22Rv1 (cell line): ENCODE results near the gene ZNF507.

Experiments used
- H3K27ac ChIP-seq: fragments of 450-650 bp; 2 replicates; pipeline ENCODE4 v1.5.1; 2017
- ZFX ChIP-seq: fragments of 450-650 bp; IDR thresholded peaks from 2 replicates; pipeline ENCODE4 v1.6.1; 2017; ENCODE audit warnings: antibody characterized with exemption, borderline replicate concordance
- TF ChIP-seq, protein P1 (sequence below): fragments of 450-650 bp; IDR thresholded peaks from 2 replicates; pipeline ENCODE4 v1.5.1; 2017; ENCODE audit warnings: mild to moderate bottlenecking

ZNF507 gene

DNA sequence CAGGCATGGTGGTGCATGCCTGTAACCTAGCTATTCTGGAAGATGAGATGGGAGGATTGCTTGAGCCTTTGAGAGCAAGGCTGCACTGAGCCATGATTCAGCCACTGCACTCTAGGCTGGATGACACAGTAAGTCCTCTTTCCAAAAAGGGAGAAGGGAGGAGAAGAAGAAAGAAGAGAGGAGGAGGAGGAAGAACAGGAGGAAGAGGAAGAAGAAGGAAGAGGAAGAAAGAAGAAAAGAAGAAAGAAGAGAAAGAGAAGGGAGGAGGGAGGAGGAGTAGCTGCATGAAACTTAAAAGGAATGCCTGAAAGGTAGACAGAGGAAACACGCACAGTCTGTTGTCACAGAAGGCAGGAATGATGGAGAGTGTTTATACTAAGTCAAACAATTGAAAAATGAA lies 56.6 kb downstream of the ZNF507 start:
- TF ChIP-seq, protein P1, sequence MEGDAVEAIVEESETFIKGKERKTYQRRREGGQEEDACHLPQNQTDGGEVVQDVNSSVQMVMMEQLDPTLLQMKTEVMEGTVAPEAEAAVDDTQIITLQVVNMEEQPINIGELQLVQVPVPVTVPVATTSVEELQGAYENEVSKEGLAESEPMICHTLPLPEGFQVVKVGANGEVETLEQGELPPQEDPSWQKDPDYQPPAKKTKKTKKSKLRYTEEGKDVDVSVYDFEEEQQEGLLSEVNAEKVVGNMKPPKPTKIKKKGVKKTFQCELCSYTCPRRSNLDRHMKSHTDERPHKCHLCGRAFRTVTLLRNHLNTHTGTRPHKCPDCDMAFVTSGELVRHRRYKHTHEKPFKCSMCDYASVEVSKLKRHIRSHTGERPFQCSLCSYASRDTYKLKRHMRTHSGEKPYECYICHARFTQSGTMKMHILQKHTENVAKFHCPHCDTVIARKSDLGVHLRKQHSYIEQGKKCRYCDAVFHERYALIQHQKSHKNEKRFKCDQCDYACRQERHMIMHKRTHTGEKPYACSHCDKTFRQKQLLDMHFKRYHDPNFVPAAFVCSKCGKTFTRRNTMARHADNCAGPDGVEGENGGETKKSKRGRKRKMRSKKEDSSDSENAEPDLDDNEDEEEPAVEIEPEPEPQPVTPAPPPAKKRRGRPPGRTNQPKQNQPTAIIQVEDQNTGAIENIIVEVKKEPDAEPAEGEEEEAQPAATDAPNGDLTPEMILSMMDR: no peak
- no peak for TF ChIP-seq ZFX
- no peak overlapping the region for H3K27ac ChIP-seq

DNA sequence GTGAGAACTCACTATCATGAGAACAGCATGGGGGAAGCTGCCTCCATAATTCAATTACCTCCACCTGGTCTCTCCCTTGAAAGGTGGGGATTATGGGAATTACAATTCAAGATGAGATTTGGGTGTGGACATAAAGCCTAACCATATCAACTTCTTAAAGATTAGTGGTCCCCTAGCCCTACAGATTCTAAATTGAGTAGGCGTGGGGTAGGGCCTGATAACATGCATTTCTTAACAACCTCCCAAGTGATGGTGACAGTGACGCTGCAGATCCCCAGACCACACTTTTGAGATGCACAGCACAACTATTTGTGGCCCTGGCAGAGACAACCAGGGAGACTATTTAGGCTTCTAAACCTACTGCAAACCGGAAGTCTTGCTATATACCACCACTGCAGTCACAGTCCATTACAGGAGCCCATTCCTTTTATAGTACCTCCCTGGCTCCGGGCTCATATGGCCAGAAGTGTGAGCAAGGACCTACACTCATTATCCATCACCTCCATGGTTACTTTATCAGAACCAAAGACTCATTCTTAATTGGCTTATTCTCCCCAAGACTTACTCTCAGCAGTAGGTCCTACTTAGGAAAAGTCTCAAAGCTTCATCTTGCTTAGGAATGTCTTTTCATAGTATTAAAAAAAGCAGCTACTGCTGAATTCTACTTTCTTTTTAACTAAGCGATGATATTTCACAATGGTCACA lies 58.0 kb downstream of the ZNF507 start:
- no peak overlapping the region for H3K27ac ChIP-seq
- no peak for TF ChIP-seq ZFX
- TF ChIP-seq, protein P1: no peak

DNA sequence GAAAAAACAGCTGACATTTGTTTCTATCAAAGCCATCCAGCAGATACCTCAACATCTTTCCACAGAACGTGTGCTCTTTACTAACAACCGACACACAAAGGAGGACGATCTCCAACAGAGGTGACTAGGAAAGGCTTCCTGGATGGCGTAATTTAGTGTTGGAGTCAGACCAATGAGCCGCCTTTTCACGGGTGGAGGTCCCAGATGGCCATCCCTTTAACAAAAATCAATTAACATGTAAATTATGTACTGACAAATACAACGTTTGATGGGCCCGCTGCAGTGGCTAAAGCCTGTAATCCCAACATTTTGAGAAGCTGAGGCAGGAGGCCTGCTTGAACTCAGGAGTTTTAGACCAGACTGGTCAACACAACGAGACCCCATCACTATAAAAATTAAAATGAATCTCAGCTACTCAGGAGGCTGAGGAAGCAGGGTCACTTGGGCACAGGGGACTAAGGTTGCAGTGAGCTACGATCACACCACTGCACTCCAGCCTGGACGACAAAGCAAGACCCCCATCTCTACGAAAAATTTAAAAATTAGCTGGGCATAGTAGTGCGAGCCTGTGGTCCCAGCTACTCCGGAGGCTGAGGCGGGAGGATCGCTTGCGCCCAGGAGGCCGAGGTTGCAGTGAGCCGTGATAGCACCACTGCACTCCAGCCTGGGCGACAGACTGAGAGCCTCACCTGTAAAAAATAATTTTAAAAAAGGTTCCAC lies 59.0 kb downstream of the ZNF507 start:
- no peak for TF ChIP-seq ZFX
- TF ChIP-seq, protein P1: no peak
- H3K27ac ChIP-seq: peak overlapping the region; percentile 89

DNA sequence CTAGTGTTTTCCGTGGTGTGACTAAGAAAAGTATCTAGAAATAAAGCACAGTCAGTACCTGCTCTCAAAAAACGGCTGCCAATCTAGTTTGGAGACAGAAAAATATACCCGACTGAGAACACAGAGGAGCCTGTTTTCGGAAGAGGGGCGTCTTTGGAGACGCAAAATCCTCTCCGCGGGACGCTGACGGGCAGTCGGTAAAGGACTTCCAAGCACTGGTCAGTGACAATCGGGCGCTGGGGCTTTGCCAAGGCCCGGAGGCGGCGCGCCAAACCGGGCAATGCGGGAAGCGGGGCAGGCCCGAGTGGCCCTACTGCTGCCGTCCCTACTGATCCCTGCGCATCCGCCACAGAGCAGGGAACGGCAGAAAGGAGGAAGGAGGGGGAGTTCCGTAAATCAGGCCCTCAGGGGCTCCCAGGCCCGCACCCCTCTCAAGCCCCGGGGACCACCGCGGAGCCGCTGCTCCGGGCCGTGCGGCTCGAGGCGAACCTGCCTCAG lies 59.6 kb downstream of the ZNF507 start:
- TF ChIP-seq, protein P1: no peak
- H3K27ac ChIP-seq: peak overlapping the region; percentile 89

DNA sequence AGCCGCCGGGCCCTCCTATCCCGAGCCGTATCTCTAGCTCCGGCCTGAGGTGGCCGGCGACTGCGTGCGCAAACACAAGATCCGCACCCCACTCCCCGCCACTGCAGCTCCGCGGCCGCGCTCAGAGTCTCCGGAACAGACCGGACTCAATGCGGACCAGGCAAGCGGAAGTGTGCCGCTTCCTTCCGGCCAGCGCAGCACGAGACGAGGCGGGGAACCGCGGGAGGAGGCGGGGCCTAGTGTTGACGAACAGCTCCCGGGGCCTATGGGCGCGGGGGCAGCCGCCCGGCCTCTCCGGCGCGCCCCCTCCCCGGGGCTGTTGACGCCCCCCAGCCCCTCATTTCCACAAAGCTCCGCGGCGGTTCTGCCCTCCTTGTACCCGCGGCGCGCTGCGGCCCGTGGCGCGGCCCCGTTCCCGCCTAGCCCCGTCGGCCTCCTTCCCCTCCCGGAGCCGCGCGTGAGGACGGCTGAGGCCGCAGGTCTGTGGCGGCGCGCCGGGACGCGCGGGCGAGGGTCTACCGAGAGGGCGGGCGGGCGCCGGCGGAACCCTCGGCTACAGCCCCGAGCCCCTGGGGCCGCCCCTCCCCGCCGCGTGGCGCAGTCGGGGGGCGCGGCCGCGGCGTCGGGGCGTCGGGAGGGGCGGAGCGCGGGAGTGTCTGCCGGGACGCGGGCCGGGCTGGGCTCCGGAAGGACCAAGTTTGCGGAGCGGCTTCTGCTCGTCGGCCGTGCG lies 60.2 kb downstream of the ZNF507 start, which contains the start of gene DPY19L3:
TSS of gene DPY19L3 (plus strand) at position 340 of the 730 bp plus-strand sequence. CDS start 2,484 bp downstream, outside the sequence.
- peak within 1 kb of the TSS; percentile 89 for H3K27ac ChIP-seq
- TF ChIP-seq ZFX: no peak
- TF ChIP-seq, protein P1: no peak

DNA sequence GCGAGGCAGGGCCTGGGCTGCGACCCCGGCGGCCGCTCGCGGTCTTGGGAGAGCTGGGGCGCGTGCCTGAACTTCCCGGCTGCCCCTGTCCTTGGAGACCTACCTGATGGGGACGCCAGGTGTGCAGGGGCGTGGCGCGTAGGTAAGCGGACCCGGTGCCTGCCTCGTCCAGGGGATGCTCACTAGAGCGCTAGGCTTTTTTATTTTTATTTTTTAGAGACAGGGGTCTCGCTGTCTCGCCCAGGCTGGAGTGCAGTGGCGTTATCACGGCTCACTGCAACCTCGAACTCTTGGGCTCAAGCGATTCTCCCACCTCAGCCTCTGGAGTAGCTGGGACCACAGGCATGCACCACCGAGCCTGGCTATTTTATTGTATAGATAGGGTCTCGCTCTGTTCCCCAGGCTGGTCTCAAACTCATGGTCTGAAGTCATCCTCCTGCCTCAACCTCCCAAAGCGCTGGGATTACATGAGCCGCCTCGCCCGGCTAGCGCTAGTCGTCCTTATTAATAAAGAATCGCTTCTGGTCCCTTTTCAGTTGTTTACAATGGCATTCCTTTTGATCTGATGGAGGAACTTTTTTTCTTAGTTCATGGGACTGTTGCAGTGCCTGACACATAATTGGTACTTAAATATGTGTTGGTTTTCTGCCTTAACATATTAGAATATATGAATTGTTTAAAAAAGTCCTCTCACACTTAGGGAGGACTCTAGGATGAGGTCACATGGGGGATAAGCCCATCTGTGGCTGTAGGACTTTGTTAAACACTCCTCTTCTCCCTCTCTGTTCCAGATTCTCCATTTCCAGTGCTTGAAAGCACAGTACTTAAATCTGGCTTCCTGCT lies 61.0 kb downstream of the ZNF507 start:
- peak overlapping the region; percentile 89 for H3K27ac ChIP-seq
- TF ChIP-seq ZFX: no peak
